GM06990 (cell line): Measurements from ENCODE around the gene SACM1L.
"Not testable (repeated sequence)": the region's sequence is repeated elsewhere in the genome, so short reads cannot be mapped to it uniquely, and the experiment has no call there.

Experiments used
- DNase-seq: peaks from one replicate; pipeline ENCODE4 v3.0.0-alpha.2; 2011; ENCODE audit not compliant: insufficient read length; ENCODE audit errors: extremely low read depth
- H3K27me3 ChIP-seq: replicated peaks from 2 replicates; pipeline ENCODE4 v1.6.0; 2011; ENCODE audit warnings: low read length; ENCODE audit not compliant: control insufficient read depth, insufficient read depth
- H3K36me3 ChIP-seq: 2 replicates; pipeline ENCODE4 v1.5.1; 2011; ENCODE audit warnings: low read length; ENCODE audit not compliant: control insufficient read depth, insufficient read depth
- H3K4me3 ChIP-seq: replicated peaks from 2 replicates; pipeline ENCODE4 v1.5.1; 2011; ENCODE audit warnings: low read depth, mild to moderate bottlenecking, control low read depth, low read length
- TF ChIP-seq, protein P1 (sequence below): IDR thresholded peaks from 2 replicates; pipeline ENCODE4 v1.5.1; 2011; ENCODE audit warnings: low read length, control low read depth, mild to moderate bottlenecking, inconsistent platforms; ENCODE audit not compliant: insufficient read depth, poor library complexity, severe bottlenecking

Gene SACM1L

DNA sequence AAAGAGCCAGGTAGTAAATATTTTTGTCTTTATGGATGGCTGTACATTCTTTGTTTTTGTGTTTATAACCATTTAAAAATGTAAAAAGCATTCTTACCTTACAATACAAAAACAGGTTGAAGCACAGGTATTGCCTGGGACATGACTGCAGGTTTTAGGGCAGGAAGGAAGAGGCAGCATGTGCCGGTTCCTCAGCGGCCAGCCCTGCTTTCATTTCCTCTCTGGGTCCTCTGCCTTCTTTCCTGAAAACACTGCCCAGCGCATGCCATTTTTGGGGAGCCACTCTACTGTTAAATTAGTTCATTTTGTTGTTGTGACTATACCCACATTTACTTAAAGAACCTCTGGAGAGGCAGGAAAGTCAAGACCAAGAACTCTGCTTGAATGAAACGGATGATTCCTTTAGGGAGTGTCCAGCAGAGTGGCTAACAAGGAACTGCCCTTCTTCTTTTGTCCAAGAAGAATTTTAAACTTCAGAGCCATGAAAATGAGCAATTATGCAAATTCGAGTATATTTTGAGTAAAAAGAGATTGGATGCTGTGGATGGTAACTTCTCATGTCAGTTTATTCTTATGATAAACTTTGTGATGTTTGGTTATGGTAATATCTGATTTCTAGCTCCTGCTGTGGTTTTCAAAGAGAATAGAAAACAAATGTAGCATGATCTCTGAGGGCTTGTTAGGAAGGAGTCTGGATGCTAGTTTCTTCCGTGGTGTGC is 52.7 kb downstream of the SACM1L start:
- DNase-seq: no peak
- TF ChIP-seq, protein P1, sequence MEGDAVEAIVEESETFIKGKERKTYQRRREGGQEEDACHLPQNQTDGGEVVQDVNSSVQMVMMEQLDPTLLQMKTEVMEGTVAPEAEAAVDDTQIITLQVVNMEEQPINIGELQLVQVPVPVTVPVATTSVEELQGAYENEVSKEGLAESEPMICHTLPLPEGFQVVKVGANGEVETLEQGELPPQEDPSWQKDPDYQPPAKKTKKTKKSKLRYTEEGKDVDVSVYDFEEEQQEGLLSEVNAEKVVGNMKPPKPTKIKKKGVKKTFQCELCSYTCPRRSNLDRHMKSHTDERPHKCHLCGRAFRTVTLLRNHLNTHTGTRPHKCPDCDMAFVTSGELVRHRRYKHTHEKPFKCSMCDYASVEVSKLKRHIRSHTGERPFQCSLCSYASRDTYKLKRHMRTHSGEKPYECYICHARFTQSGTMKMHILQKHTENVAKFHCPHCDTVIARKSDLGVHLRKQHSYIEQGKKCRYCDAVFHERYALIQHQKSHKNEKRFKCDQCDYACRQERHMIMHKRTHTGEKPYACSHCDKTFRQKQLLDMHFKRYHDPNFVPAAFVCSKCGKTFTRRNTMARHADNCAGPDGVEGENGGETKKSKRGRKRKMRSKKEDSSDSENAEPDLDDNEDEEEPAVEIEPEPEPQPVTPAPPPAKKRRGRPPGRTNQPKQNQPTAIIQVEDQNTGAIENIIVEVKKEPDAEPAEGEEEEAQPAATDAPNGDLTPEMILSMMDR: no peak
- no peak overlapping the region for H3K4me3 ChIP-seq
- no peaks in the 10 kb centered on the region for H3K27me3 ChIP-seq
- peaks cover 16% of the 10 kb centered on the region for H3K36me3 ChIP-seq

DNA sequence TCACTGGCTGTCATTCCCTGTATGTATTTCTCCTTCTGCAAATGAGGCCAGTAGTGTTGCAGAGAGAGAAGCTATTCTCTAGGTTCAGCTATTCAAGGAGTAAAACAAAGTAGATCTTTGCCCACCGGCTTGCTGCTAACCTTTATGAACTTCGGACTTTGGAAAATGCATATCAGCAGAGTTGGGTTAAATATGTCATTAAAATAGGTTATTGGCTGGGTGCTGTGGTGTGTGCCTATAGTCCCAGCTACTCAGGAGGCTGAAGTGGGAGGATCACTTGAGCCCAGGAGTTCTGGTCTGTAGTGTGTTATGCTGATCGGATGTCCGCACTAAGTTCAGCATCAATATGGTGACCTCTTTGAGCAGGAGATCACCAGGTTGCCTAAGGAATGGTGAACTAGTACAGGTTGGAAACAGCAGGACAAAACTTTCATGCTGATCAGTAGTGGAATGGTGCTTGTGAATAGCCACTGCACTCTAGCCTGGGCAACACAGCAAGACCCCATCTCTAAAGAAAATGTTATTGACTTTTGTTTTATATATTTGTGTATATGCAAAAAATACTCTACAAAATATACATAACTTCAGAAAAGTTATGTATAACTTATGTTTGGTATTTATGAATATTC is 53.4 kb downstream of the SACM1L start:
- TF ChIP-seq, protein P1: no peak
- Histone ChIP-seq H3K27me3 (no peaks in the 10 kb centered on the region), H3K36me3 (peaks cover 14% of the 10 kb centered on the region), H3K4me3 (no peak overlapping the region)
- DNase-seq: no peak

DNA sequence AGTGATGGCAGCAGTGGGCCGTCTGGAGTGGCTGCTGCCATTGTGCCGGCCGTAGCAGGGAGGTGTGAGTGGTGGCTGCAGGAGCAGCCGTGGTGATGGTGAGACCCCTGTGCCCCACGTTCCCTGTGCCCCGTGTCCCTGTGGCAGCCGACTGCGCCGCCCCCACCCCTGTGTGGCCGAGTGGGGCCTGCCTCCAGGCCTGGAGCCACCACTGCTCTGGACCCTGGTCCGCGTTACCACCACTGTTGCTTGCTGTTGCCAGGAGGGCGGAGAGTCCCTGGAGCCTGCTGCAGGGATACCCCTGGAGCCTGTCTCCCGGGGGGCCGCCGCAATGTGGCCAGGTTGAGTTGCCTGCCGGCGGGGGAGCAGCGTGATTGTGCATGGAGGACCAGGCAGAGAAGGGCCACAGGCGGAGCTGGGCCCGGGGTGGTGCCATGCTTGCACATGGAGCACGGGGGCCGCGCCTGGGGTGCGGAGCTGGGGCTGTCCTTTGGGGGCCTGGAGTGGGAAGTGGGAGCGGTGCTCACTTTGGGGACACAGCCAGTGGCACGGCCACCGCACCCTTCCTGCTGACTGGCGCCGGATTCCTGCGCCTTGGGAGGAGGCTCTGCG is 57.1 kb downstream of the SACM1L start:
- no peaks in the 10 kb centered on the region for H3K27me3 ChIP-seq
- H3K36me3 ChIP-seq: peaks cover 8% of the 10 kb centered on the region
- H3K4me3 ChIP-seq: no peak overlapping the region
- DNase-seq: no peak
- TF ChIP-seq, protein P1: no peak

DNA sequence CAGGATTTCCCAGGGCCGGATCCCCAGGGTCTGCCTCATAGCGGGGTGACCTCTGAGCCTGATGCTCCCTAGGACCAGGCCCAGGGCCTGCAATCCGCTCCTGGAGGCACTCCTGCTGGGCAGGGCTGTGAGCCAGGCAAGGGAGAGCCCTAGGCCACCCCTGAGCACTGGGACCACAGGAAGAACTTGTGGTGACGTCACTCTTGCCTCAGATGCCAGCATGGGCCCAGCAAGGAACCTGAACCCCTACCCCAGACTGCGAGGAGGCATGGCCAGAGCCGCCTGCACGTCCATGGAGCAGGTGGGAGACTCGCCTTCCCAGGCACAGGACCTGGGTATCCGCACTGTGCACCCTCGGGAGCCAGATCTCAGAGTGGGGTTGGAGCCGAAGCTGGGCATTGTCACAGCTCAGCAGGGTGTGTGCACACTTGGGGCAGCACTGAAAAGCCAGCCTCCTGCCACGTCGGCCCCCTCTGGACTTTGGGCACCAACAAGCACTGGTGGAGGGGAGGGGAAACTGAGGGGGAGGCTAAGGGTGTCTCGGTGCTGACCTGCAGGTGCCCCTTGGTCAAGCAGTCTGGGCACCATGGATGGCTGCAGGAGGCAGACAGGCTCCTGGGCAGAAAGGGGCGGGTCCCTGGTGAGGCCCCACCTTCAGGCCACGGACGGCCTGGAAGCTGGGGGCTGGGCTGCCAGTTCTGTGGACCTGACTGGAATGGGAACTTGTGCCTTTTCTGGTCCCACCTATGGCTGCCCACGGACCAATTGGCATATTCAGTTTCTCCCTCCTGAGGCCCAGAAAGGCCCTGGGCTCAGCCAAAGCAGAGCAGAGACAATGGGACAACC is 57.8 kb downstream of the SACM1L start:
- DNase-seq: no peak
- Histone ChIP-seq H3K36me3 (peaks cover 8% of the 10 kb centered on the region), H3K4me3 (no peak overlapping the region), H3K27me3 (no peaks in the 10 kb centered on the region)
- TF ChIP-seq, protein P1: no peak

DNA sequence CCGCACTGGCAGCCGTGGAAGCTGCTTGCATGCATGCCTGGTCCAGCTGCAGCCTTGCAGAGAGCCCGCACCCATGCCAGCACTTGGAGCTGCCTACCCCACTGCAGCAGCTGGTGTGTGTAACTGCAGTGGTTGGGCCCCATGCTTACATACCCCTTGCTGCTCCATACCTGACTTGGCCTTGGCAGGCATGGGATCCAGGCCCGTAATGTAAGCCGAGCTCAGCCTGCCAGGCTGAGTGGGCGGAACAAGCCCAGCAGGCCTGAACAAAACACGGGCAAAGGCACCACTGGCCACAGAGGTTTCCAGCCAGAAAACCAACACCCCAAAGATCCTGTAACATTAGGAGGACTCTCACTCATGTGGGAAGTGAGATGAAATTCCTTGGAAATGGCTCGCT is 58.9 kb downstream of the SACM1L start:
- Histone ChIP-seq H3K27me3 (no peaks in the 10 kb centered on the region), H3K4me3 (no peak overlapping the region), H3K36me3 (peaks cover 8% of the 10 kb centered on the region)
- TF ChIP-seq, protein P1: no peak
- no peak for DNase-seq

DNA sequence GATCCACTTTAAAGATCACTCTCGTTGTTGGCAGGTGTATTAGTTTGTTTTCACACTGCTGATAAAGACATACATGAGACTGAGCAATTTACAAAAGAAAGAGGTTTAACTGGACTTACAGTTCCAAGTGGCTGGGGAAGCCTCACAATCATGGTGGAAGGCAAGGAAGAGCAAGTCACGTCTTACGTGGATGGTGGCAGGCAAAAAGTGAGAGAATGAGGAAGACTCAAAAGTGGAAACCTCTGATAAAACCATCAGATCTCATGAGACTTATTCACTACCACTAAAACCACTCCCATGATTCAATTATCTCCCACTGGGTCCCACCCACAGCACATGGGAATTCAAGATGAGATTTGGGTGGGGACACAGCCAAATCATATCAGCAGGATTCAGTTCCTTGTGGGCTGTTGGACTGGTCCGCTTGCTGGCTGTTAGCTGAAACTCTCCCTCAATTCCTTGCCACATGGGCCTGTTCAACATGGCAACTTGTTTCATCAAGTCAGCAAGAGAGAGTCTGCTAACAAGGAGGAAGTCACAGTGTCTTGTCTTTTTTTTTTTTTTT is 59.9 kb downstream of the SACM1L start:
- not testable (repeated sequence) for H3K27me3 ChIP-seq, H3K36me3 ChIP-seq, DNase-seq, H3K4me3 ChIP-seq
